ENCODE data around the gene SMURF2. TPM values are rescaled to one million over a fixed set of nuclear protein-coding genes. Genes with fewer than 3 reads are reported as not detected.

Gene SMURF2
- total RNA-seq, 4 donors from 2014 or later = 18.4 to 92.0 (median 37.3) TPM

DNA sequence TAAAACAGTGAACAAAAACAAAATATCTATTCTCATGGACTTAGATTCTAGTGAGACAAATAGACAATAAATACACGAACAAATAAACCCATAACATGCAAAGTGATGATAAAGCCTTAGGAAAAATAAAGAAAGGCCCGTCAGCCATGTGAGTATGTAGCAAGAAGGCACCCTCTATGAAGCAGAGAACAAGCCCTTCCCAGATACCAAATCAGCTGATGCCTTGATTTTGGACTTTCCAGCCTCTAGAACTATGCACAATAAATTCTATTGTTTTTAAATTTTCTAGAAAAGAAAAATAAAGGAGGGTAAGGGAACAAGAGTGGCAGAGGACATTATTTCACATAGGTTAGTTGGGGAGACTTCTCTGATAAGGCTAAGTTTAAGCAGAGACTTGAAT, 40.7 kb upstream of the SMURF2 start:
- no peak overlapping the region for H3K27ac ChIP-seq
- no peak overlapping the region for H3K4me3 ChIP-seq
- DNase-seq = no peak
- no peaks in the 10 kb centered on the region for H3K36me3 ChIP-seq
- H3K4me1 ChIP-seq = no peaks in the 10 kb centered on the region
- TF ChIP-seq POLR2A (IDR thresholded peaks at IDR 0.05) = no peak
- TF ChIP-seq, protein P1, sequence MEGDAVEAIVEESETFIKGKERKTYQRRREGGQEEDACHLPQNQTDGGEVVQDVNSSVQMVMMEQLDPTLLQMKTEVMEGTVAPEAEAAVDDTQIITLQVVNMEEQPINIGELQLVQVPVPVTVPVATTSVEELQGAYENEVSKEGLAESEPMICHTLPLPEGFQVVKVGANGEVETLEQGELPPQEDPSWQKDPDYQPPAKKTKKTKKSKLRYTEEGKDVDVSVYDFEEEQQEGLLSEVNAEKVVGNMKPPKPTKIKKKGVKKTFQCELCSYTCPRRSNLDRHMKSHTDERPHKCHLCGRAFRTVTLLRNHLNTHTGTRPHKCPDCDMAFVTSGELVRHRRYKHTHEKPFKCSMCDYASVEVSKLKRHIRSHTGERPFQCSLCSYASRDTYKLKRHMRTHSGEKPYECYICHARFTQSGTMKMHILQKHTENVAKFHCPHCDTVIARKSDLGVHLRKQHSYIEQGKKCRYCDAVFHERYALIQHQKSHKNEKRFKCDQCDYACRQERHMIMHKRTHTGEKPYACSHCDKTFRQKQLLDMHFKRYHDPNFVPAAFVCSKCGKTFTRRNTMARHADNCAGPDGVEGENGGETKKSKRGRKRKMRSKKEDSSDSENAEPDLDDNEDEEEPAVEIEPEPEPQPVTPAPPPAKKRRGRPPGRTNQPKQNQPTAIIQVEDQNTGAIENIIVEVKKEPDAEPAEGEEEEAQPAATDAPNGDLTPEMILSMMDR (IDR thresholded peaks at IDR 0.05) = no peak
- no peaks in the 10 kb centered on the region for H3K9me3 ChIP-seq
- no peaks in the 10 kb centered on the region for H3K27me3 ChIP-seq
- intact Hi-C loops (cut with DNase I; ENCODE audit: low total_unique reads) = no loop called here

DNA sequence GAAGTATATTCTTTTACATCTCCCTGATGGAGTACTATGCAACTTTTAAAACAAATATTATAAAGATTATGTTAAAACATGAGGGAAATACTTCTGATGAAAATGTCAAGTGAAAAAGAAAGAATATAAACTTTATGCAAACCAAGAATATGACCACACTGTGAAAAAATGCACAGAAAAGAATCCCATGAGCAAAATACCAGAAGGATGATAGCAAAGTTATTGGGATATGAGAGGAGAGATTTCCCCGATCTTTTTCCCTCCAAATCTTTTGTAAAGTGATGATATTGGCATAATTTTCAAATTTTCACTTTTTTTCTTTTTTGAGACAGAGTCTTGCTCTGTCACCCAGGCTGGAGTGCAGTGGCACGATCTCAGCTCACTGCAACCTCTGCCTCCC, 36.6 kb upstream of the SMURF2 start:
- no peak overlapping the region for H3K4me3 ChIP-seq
- TF ChIP-seq, protein P1 (IDR thresholded peaks at IDR 0.05) = no peak
- TF ChIP-seq POLR2A (IDR thresholded peaks at IDR 0.05) = no peak
- H3K4me1 ChIP-seq = no peaks in the 10 kb centered on the region
- no peaks in the 10 kb centered on the region for H3K9me3 ChIP-seq
- intact Hi-C loops (cut with DNase I; ENCODE audit: low total_unique reads) = no loop called here
- DNase-seq = no peak
- H3K27me3 ChIP-seq = no peaks in the 10 kb centered on the region
- no peaks in the 10 kb centered on the region for H3K36me3 ChIP-seq
- H3K27ac ChIP-seq = no peak overlapping the region

DNA sequence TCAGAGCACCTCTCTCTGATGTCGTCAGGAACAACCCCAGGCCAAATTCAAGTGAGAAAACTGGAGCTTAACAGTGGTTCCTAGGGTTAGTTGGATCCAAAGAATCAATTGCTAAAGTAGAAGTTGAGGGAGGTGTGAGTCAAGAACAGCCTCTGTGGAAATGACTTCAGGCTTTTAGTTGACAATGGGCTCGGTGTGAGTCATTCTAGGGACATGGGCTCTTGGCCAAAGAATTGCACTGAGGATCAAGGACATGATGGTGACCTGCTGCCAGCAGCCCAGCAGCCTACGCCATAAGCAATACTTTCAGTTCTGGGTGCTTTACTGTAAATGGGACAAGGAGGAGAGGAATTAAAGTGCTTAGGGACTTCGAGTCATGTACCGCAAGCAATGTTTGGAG, 32.1 kb upstream of the SMURF2 start:
- Histone ChIP-seq H3K9me3 (no peaks in the 10 kb centered on the region), H3K27ac (no peak overlapping the region), H3K27me3 (no peaks in the 10 kb centered on the region), H3K4me1 (no peaks in the 10 kb centered on the region), H3K4me3 (no peak overlapping the region), H3K36me3 (no peaks in the 10 kb centered on the region)
- TF ChIP-seq POLR2A (IDR thresholded peaks at IDR 0.05) = no peak
- TF ChIP-seq, protein P1 (IDR thresholded peaks at IDR 0.05) = no peak
- DNase-seq = peak in 1 of 2 donors; percentile 57
- intact Hi-C loops (cut with DNase I; ENCODE audit: low total_unique reads) = no loop called here

DNA sequence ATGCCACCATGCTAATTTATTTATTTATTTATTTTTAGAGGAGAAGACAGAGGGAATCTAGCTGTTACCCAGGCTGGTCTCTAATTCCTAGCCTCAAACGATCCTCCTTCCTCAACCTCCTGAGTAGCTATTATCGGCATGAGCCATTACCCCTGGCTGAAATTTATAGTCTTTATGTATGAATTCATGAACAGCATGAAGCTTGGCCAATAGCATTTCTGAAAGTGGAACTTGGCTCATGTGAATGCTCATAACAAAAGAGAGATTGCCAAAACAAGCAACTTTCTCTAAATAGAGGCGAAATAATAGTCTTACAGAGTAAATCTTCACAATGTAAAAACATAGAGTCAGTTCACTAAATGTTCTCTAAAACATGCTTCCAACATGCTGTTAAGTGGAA, 30.1 kb upstream of the SMURF2 start:
- Histone ChIP-seq H3K27ac (no peak overlapping the region), H3K9me3 (no peaks in the 10 kb centered on the region), H3K36me3 (no peaks in the 10 kb centered on the region), H3K27me3 (no peaks in the 10 kb centered on the region), H3K4me1 (no peaks in the 10 kb centered on the region), H3K4me3 (no peak overlapping the region)
- intact Hi-C loops (cut with DNase I; ENCODE audit: low total_unique reads) = no loop called here
- DNase-seq = no peak
- TF ChIP-seq, protein P1 (IDR thresholded peaks at IDR 0.05) = no peak
- TF ChIP-seq POLR2A (IDR thresholded peaks at IDR 0.05) = no peak

DNA sequence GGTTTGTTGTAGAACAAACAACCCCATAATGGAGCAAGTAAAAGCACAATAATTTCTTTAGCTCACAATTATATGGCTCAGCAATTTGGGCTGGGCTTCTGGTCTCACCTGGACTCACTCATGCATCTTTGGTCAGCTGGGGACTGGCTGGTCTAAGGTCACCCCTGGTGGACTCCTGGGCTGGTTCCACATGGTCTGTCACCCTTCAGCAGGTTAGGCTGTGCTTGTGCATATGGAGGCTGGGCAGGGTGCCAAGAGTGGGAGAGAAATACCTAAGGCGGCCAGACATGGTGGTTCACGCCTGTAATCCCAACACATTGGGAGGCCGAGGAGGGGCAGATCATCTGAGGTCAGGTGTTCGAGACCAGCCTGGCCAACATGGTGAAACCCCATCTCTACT, 27.0 kb upstream of the SMURF2 start:
- Histone ChIP-seq H3K4me1 (no peaks in the 10 kb centered on the region), H3K36me3 (no peaks in the 10 kb centered on the region), H3K27ac (no peak overlapping the region), H3K4me3 (no peak overlapping the region), H3K9me3 (no peaks in the 10 kb centered on the region), H3K27me3 (no peaks in the 10 kb centered on the region)
- TF ChIP-seq POLR2A (IDR thresholded peaks at IDR 0.05) = no peak
- TF ChIP-seq, protein P1 (IDR thresholded peaks at IDR 0.05) = no peak
- intact Hi-C loops (cut with DNase I; ENCODE audit: low total_unique reads) = no loop called here
- no peak for DNase-seq

All from uterus (tissue), 4 donors.